Measurements from ENCODE around the gene DOCK3. TPM values are rescaled to one million over a fixed set of nuclear protein-coding genes. Genes with fewer than 3 reads are reported as not detected.

The DOCK3 gene
- total RNA-seq, 1 donor: under 0.01 TPM

Small RNA genes within 50 kb of the gene (small RNA-seq; reads per million reads assigned to genes)
- gene MIR4787 (not detected), gene PPIAP69 (not detected)

Other genes starting within 250 kb of the DOCK3 start
- gene CACNA2D2, start 171.3 kb upstream of the DOCK3 start, total RNA-seq: not detected in 2 replicates
- 9.1 and 13.5 TPM in 2 replicates for gene C3orf18, start 107.2 kb upstream of the DOCK3 start, total RNA-seq
- gene HEMK1, start 105.4 kb upstream of the DOCK3 start, total RNA-seq: 8.6 and 10.0 TPM in 2 replicates
- gene CISH, start 63.2 kb upstream of the DOCK3 start, total RNA-seq: 0.86 and 0.97 TPM in 2 replicates
- gene MAPKAPK3, start 57.8 kb upstream of the DOCK3 start, total RNA-seq: 19.0 and 26.7 TPM in 2 replicates